Ramos (cell line): ENCODE data around the gene FAM120A.

Experiments used
- in situ Hi-C: fragments of 300-500 bp; cut with MboI; formaldehyde crosslinking; loops from one replicate; pipeline ENCODE4 v1.14.3; 2022; ENCODE audit warnings: low sequenced_read_pairs; ENCODE audit not compliant: unreplicated experiment

FAM120A gene

DNA sequence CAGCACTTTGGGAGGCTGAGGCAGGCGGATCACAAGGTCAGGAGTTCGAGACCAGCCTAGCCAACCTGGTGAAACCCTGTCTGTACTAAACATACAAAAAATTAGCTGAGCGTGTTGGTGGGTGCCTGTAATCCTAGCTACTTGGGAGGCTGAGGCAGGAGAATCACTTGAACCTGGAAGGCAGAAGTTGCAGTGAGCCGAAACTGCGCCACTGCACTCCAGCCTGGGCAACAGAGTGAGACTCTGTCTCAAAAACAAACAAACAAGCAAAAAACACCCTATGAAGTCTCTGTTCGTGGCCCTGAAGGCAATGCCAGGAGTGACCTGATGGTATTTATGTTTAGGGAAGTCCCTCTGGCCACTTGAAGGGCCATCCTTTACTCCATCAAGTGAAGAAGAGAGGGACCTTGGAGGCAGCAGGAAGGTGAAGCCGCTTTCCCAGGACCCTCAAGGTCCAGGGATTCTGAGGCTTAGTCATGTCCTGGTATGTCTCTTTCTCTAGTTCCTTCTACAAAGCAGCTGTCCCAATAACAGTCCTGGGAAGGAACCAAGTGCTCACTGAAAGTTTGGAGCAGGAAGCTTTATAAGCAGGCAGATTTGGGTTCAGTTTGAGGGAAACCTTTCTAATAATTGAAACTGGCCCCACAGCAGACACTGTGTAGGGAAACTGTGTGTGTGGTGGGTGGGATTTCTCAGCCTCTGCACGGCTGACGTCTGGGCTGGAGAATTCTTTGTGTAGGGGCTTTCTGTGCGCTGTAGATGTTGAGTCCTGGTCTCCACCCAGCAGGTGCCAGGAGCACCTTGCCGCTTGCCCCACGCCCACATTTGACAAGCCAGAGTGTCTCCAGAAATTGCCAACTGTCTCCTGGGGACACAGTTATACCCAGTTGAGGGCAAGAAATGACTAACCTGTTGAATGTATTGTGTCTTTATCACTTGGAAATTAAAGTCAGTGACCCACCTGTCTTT is 137.4 kb downstream of the FAM120A start:
- in situ Hi-C loops, result no loop called here

DNA sequence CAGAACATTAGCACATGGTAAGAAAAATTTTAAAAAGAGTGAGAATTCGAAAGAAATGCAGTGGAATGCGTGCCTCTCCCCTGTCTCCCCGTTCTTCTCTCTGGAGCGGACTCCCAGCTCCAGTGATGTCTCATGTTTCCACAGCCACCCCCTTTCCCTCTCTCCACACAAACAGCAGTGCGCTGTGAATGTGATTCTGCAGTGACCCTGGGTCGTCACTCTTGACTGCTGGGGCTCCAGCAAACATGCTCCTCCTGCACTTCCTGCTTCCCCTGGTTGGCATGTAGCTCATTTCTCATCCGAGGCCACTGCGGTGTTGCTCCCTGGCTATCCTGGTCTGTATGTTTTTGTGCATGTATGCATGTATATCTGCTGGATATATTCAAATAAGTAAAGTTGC is 138.2 kb downstream of the FAM120A start:
- in situ Hi-C loops, result no loop called here

DNA sequence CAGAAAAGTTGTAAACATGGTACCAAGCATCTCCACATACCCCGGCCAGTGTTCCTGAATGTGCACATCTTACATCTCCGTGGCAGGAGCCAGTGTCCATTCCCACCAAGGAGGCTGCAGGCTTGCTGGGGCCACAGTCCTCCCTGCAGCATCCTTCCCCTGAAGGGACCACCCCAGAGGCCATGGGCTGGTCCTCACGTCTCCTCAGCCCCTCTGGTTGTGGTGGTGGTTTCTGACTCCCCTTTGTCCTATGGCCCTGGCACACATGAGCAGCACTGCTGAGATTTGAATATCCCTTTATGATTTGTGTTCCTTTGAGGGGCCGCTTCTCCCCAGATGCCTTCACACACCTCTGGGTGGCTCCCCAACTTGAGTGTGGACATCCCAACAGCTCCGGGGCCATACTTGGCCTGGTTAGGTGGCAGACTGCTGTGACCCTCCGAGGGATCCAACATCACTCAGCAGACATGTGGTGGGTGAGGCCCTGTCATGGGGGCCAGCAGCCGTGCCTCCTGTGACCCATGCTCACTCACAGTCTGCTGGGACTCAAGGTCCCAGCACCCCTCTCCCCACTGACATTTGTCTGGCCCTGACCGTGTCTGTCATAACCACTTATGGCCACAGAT is 139.2 kb downstream of the FAM120A start:
- in situ Hi-C loops, result no loop called here

DNA sequence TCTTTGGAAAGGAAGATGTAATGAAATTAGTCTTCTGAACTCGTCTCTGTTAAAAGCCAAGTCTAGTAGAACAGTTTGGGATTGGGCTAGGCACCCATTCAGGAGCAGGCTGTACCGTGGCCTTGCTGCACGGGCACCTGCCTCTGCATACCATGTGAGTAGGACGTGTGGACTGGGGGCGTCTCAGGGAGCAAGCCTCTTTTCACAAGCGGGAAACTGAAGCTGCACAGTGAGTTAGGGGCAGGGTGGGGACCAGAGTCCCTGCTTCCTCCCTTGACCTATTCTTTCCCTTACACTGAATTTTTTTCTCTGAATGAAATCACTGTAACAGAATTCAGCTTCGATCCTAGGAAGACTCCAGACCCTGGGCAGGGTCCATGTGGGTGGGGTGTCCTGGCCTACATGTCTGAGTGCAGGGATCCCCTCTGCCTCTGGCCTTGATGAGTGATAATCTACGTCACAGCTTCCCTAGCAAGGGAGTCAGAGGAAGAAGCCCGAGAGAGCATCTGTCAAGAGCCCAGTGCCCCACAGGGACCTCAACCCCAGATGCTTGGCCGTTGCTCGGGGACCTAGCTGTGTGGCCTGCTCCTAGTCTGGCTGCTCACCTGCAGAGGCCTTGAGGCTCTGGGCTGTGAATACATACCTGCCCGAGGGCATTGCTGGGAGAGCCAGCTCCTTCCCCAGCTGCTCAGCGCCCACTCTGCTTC is 140.0 kb downstream of the FAM120A start:
- in situ Hi-C loops, result no loop called here

DNA sequence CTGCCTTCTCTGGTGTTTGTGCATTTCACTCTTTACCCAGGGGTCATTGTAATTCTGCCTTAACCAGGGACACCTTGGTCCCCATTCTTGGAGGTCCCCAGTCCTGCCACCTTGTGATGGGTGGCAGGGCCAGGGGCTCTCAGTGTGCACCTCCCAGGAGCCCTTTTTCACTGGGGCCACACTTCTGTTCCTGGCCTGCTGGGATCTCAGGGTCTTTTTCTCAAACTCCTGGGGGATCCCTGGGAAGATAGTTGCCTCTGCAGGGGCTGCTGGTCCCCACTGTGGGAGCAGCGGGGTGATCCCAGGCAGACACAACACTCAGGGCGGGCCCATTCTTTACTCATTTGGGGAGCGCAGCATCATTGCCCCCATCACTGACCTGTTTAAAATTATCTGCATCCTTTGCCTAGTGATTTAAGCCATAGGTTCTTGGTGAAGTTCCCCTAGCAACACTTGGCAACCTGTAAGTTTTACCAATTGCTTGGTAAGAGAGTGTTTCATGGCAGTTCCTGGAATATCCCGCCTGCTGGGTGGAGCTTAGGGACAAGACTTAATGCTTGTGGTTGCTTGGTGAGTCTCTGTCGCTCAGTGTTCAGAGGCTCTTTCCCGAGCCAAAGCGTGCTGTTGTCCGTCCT is 140.6 kb downstream of the FAM120A start:
- in situ Hi-C loops, result no loop called here

DNA sequence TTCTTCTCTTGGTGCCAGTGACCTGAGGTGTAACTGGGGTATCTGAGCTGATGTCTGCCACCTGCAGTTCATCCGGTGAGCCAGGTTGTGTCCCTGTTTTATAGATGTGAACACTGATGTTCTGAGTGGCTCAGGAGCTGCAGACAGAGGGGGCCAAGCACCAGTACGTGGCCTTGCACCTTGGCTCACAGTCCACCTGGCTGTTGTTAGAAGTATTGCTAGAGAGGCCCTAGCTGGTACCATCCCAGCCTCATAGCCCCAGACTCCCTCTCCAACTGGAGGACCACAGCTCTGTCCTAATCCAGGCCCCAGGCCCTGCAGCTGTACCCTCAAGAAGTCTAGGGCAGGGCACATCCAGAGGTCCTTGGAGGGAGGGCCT is 141.1 kb downstream of the FAM120A start:
- in situ Hi-C loops, result no loop called here

DNA sequence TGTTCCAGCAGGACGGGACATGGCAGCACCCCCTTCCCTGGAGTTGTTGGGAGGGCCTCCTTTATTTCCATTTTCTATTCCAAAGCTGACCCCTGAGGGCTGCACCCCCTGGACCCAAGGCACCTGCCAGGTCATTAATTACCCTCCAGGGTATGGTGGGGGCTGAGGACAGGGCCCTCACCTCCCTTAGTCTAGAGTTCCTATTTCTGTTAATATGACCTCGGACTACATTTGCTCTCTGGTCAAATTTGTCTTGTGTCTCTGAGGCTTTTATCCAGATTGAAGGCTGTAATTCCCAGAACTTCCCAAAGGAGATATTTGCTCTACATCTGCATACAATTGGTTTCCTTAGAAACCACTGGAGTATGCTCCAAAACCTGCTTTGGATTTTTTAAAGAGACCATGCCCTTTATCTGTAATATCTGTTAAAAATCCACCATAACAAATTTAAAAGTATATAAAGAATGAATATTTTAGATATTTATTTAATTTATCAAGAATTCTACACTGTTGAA is 141.7 kb downstream of the FAM120A start:
- in situ Hi-C loops, result no loop called here

DNA sequence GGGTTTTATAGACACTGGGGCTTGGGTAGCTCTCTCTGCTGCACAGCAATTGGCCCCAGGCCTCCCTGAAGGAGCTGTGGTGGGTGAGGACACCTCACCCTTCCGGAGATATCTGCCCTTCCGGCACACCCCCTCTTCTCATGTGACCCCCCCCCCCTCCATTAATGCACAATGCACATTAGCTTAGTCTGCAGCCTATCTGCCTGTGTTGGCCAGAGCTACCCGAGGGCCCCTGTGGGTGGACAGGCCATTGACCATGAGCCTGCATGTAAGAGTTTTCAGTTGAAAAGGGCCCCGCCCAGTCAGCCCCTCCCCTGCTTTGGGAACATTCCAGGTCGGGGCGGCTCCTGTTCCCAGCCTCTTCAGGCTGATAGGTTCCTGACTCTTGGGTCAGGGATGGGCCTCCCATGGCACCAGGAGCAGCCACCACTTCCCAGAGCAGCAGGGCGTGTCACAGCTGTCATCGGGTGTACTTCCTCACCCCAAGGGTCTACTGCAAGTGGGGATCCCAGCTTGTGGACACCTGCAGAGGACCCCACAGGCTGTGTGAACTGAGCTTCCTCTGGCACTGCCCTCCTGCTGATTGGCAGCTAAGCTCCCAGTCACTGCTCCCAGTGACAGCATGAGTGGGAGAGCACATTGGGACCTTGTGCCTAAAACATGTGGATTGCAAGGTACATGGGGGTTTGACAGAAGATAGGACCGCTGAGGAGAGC is 142.7 kb downstream of the FAM120A start:
- in situ Hi-C loops, result no loop called here

DNA sequence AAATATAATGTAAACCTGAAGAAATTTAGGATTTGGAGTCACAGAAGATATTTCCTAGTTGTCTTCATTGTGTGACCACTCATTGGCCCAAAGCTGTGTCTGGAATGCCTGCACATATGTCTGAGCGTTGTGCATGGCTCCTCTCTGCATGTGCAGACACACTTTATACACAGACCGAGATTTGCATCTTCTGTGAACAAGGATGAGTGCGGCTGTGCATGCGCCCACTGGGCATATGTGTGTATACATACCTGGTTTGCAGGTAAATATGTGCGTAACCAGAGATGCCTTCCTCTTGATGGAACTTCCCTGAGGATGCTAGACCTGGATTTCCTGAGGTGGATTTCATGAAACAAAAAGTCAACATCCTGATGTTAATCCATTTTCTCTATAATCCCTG is 144.0 kb downstream of the FAM120A start:
- in situ Hi-C loops, result no loop called here

DNA sequence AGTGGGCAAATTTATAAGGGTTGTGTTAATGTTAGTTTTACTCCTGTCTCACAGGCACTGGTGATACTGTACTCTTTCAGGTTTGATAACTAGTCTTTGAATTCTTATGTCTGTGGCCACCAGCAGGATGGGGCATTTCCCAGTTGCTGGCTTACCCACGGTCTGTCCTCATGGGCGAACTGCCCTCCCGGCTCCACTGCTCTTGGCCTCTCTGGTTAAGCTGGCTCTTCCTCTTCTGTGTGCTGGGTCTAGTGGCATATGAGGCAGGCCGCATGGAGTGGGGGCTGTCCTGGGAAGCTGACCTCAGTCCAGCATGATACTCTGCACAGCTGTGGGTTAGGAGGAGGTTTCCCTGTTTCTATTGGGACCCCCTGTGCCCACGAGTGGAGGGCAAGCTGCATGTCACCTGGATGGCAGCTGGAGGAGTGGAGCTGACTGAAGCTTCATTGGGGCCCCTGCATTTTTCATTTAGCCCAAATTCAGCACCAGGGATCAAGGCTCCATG is 144.4 kb downstream of the FAM120A start:
- in situ Hi-C loops, result no loop called here

DNA sequence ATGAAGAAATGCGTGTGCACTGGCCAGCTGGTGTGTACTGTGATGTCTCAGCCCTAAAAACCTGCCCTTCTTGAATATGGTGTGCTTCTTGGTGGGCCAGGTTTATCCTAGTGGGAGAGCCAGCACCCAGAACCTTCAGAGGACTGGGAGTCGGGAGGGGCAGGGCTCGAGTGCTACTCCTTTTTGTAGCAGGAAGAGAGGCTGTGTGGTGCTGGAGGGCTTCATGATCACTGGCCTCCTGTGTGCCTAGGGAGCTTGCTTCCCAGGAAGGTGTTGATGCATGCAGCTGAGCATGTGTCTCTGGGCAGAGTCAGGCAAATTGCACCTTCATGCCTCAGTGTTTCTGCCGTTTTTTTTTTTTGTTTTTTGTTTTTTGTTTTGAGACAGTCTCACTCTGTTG is 144.9 kb downstream of the FAM120A start:
- in situ Hi-C loops, result no loop called here

DNA sequence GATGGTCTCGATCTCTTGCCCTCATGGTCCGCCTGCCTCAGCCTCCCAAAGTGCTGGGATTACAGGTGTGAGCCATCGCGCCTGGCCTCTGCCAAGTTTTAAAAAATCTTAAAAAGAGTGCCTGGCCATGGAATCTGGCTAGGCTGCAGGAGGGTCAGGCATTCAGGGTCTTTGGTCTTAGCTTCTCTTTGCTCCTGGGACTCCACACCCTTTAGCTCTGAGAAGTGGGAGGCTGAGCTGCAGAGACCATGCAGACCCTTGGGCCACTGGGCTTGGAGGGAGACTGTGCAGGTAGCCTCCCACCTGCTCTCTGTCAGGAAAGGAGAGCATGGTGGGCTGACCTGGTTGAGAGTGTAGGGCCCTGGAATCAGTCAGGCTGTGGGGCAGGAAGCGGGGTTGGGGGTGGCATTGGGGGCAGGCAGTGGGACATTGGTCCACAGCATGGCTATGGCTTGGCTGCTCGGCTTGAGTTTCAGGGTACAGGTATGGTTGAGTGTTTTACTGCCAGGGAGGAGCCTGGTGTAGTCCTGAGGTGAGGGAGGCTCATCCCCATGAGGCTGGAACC is 145.7 kb downstream of the FAM120A start:
- in situ Hi-C loops, result no loop called here

DNA sequence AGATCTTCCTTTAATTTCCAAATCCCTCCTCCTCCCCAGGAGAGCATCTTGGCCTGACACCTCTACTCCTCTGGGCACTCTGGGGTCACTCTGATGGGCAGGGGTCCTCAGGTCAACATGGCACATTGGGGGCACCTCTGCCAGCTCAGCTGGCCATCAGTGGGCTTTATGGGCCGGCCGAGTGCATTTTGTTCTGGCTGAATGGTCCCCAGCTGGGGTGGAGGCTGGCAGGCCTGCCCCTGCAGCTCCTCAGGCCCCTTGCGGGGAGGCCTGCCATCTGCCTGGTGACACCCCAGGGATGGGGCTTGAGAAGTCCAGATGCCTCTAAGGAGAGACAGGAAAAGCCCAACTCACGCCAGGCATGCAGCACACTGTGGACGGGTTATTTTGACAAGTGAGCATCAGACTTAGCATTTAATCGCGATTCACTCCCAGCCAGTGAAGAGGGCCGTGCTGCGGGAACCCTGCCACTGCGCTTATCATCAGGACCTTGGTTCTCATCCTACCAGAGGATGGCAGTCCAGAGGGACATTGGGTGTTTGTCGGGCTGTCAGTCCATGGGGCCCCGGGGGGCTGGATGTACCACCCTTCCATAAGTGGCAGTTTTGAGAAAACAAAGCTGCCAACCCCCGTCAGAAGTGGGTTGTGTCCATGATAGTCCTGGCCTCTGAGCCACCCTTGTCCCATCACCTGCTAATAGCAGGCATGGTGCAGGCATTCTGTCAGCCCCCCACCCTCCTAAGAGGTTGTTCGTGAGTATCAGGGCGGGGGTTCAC is 146.6 kb downstream of the FAM120A start:
- in situ Hi-C loops, result no loop called here

DNA sequence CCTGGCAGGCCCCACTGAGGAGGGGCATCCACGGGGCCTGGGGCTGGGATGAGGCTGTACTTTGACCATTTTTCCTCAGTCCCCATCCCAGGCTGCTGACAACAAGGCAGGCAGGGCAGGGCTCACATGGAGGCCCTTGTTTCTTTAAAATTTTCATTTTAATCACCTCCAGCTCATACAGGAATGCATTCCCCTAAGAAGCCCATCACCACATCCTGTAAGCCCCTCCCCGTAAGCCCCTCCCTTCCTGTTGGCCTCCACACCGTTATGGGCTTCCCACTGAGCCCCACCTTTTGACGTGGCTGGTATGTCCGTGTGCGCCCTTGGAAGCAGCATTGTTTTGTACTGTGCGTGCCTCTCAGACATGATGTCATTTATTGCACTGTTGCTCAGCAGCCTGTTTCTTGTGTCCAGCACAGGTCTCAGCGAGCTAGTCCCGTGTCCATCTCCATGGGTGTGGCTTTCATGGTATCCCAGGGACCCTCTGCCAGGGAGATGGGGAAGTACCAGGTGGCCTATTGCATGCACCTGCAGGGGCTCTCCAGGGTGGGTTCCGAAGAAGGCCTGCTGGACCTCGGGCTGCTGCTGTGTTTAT is 147.3 kb downstream of the FAM120A start:
- in situ Hi-C loops, result no loop called here

DNA sequence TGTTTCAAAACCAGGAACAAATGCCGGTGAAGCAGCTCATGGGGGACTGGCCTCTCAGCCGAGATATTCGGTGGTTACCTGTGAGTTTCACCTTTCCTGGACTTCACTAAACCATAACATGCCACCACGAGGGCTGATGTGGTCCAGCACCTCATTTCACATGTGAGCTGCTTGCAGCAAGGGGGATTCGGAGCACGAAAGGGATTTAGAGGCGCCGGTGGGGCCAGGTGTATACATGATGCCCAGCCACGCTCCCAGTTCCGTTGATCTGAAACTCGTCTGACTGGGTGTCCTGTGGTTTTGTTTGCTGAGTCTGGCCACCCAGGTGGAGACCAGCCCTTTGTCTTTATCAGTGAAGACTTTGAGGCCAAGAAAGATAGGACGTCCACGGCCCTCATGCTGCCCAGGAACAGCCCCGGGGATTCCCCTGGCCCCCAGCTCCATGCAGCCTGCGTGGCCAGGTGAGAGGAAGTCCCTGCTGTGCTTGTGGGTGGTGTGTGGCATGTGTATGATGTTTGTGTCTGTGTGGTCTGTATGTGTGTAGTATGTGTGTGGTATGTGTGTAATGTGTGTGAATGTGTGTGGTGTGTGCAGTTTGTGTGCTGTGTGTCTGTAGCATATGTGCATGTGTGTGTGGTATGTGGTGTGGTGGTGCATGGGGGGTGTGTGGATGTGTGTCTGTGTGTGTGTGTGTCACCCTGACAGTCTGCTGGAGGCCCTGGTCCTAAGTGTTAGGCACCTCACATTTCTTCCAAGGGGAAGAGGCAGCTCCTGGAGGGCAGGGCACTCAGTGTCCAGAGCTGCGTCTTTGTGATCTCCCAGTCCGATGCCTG is 148.3 kb downstream of the FAM120A start:
- in situ Hi-C loops, result no loop called here

DNA sequence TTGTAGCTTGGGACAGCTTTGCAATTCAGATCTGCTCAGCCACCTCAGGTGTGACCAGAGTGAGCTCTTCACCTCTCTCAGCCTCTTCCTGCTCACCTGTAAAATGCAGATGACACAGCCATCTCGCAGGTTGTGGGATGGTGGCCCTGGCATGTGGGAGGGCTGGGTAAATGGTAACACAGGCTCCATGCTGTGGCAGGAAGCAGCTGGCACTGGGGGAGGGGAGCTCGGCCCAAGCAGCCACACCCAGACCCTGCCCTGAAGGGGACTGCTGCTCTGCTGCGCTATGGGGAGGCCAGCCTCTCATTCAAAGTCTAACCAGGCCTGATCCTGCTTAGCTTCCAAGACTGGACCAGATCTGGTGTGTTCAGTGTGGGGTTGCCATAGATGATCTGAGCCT is 149.0 kb downstream of the FAM120A start:
- in situ Hi-C loops, result no loop called here

DNA sequence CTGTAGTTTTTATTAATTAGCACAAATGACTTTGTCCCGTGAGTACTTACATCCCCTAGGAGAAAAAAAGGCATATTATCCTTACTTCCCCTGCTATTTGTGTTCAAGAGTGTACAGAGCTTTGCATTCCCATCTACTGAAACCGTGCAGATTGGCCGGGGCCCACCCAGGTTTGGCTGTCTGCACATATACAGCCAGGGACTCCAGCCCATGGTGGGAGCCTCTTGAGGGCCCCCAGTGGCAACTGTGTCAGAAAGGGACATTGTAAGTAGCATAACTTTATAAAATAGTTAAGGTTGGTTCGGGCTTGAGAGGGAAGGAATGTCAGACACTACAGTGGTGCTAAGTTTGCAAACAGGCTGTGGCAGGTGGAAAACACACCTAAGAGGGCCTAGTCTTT is 149.6 kb downstream of the FAM120A start:
- in situ Hi-C loops, result no loop called here
